ENCODE measurements around the gene CA6. TPM values are rescaled to one million over a fixed set of nuclear protein-coding genes. Genes with fewer than 3 reads are reported as not detected.

CA6 gene
- total RNA-seq, 2 donors from 2014 or later, result not detected

- intact Hi-C loops (cut with DNase I), result no loop called here
- H3K4me1 ChIP-seq, result no peaks in the 10 kb centered on the region
- H3K36me3 ChIP-seq, result no peaks in the 10 kb centered on the region
- H3K27ac ChIP-seq, result no peak overlapping the region
- no peaks in the 10 kb centered on the region for H3K9me3 ChIP-seq
- H3K27me3 ChIP-seq, result no peaks in the 10 kb centered on the region
- no peak for TF ChIP-seq CTCF (IDR thresholded peaks at IDR 0.05)
- no peak for DNase-seq
- H3K9ac ChIP-seq (ENCODE audit: low read depth in 2 of 2, low read length in 2 of 2), result no peak overlapping the region
- H3K4me3 ChIP-seq, result no peak overlapping the region
Measured at GRCh38 chr1:8981169-8981568, 35.5 kb downstream of the CA6 start.

GRCh38 chr1:8984203-8984602, 38.5 kb downstream of the CA6 start:
- Histone ChIP-seq H3K9me3 (no peaks in the 10 kb centered on the region), H3K4me1 (no peaks in the 10 kb centered on the region), H3K9ac (ENCODE audit: low read depth in 2 of 2, low read length in 2 of 2) (no peak overlapping the region), H3K27ac (no peak overlapping the region), H3K27me3 (no peaks in the 10 kb centered on the region), H3K4me3 (no peak overlapping the region), H3K36me3 (no peaks in the 10 kb centered on the region)
- no peak for DNase-seq
- no peak for TF ChIP-seq CTCF (IDR thresholded peaks at IDR 0.05)
- intact Hi-C loops (cut with DNase I), result no loop called here

DNA sequence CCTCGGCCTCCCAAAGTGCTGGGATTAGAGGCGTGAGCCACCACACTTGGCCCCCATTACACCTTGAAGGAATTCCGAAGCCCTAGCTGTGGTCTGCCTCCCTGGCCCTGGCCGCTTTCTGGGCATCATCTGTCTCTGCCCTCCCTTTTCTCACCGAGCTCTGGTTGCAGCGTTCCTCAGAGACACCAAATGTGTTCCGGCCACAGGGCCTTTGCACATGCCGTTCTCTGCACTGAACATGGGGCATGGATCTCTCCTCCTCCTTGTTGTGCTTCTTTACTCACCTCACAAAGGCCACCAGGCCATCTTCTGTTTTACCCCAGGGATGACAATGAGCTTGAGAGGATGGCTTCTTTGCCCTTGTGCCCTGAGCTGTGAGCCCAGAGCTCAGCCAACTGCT, 39.3 kb downstream of the CA6 start:
- Histone ChIP-seq H3K4me1 (no peaks in the 10 kb centered on the region), H3K9me3 (no peaks in the 10 kb centered on the region), H3K9ac (ENCODE audit: low read depth in 2 of 2, low read length in 2 of 2) (no peak overlapping the region), H3K36me3 (no peaks in the 10 kb centered on the region), H3K27ac (no peak overlapping the region), H3K4me3 (no peak overlapping the region), H3K27me3 (no peaks in the 10 kb centered on the region)
- intact Hi-C loops (cut with DNase I), result loop anchor here (5.0 kb wide), 2 partner anchors 68 to 113 kb away; no protein-coding TSS in a partner anchor
- TF ChIP-seq CTCF (IDR thresholded peaks at IDR 0.05), result no peak
- no peak for DNase-seq

GRCh38 chr1:8985915-8986813, 40.5 kb downstream of the CA6 start:
- Histone ChIP-seq H3K27me3 (no peaks in the 10 kb centered on the region), H3K9me3 (no peaks in the 10 kb centered on the region), H3K36me3 (no peaks in the 10 kb centered on the region), H3K27ac (no peak overlapping the region), H3K9ac (ENCODE audit: low read depth in 2 of 2, low read length in 2 of 2) (no peak overlapping the region), H3K4me3 (no peak overlapping the region), H3K4me1 (no peaks in the 10 kb centered on the region)
- peak; percentile 82 for DNase-seq
- intact Hi-C loops (cut with DNase I), result loop anchor here (5.0 kb wide), 2 partner anchors 69 to 114 kb away; no protein-coding TSS in a partner anchor
- TF ChIP-seq CTCF (IDR thresholded peaks at IDR 0.05), result no peak

DNA sequence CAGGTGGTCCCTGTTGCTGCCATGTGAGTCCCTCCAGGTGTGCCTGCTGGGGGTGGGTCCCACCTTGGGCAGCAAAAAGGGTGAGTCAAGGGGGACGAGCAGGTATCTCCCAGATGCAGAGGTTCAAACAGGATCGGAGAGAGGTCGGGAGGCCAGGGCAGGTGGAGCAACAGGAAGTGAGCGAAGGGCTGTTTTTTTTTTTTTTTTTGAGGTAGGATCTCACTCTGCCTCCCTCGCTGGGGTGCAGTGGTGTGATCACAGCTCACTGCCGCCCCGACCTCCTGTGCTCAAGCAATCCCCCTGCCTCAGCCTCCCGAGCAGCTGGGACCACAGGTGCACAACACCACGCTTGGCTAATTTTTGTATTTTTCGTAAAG, 41.1 kb downstream of the CA6 start:
- Histone ChIP-seq H3K9me3 (no peaks in the 10 kb centered on the region), H3K9ac (ENCODE audit: low read depth in 2 of 2, low read length in 2 of 2) (no peak overlapping the region), H3K27me3 (no peaks in the 10 kb centered on the region), H3K36me3 (no peaks in the 10 kb centered on the region), H3K27ac (no peak overlapping the region), H3K4me3 (no peak overlapping the region), H3K4me1 (no peaks in the 10 kb centered on the region)
- DNase-seq, result no peak
- intact Hi-C loops (cut with DNase I), result loop anchor here (5.0 kb wide), 2 partner anchors 70 to 115 kb away; no protein-coding TSS in a partner anchor
- TF ChIP-seq CTCF (IDR thresholded peaks at IDR 0.05), result no peak

Data from colonic mucosa (tissue), 4 donors.